Adrenal gland (tissue), 5 donors: ENCODE measurements around the gene U2AF1L4.

Experiments
- CTCF ChIP-seq, 6 experiments: fragments of 450-650 bp in 4 of 6; fragments of 200-600 bp in 2 of 6; sonication (generic) in 1 of 6; IDR thresholded peaks; 1 replicate in 5 of 6; 2 replicates in 1 of 6; pipeline versions ENCODE4 v1.5.1 to v1.8.0; 2016 to 2021; ENCODE audit warnings: antibody characterized with exemption in 6 of 6, mild to moderate bottlenecking in 2 of 6, moderate library complexity in 1 of 6
- POLR2A ChIP-seq, 2 donors: fragments of 450-650 bp; IDR thresholded peaks; one replicate each; pipeline ENCODE4 v1.6.1; 2017; ENCODE audit warnings: antibody characterized with exemption in 2 of 2, mild to moderate bottlenecking in 2 of 2, moderate library complexity in 1 of 2
- donor health status: DM: no; HTN: no; CAD: no.

- TF ChIP-seq CTCF (IDR thresholded peaks at IDR 0.05) = peak in 2 of 6 experiments; percentile 24 to 29
- peak in 1 of 2 donors; percentile 47 for TF ChIP-seq POLR2A (IDR thresholded peaks at IDR 0.05)
Observed at GRCh38 chr19:35740423-35741202, 4.6 kb downstream of the U2AF1L4 start.
